Activated T-cell treated with anti-CD3 and anti-CD28 coated beads, Interleukin-2, amount 50 U/mL, for 72 hours (primary cell): Measurements from ENCODE around the gene ANKRD62. TPM values are rescaled to one million over a fixed set of nuclear protein-coding genes. Genes with fewer than 3 reads are reported as not detected.
"Not testable (repeated sequence)": the region's sequence is repeated elsewhere in the genome, so short reads cannot be mapped to it uniquely, and the experiment has no call there.

Experiments used
- ATAC-seq, 2 donors: fragments of 150-1000 bp; cut with Tn5 transposase; replicated peaks in 1 of 2; 2 replicates each; pipeline ENCODE4 v1.10.0; 2021; ENCODE audit warnings: moderate library complexity in 2 of 2, mild to moderate bottlenecking in 1 of 2
- DNase-seq, 2 donors: peaks; one replicate each; pipeline ENCODE4 v3.0.0; 2021 to 2022; ENCODE audit warnings: mixed read lengths in 1 of 2
- H3K27ac Mint-ChIP-seq: one replicate; pipeline ENCODE4 v1.8.0; 2022; ENCODE audit warnings: mild to moderate bottlenecking, moderate library complexity, mixed read lengths
- H3K27me3 Mint-ChIP-seq: one replicate; pipeline ENCODE4 v1.8.0; 2022; ENCODE audit warnings: low read depth, mixed read lengths
- H3K36me3 Mint-ChIP-seq, 2 donors: one replicate each; pipeline ENCODE4 v1.8.0; 2022; ENCODE audit warnings: mixed read lengths in 2 of 2, mild to moderate bottlenecking in 1 of 2; ENCODE audit not compliant: insufficient read depth in 2 of 2
- H3K4me1 Mint-ChIP-seq: one replicate; pipeline ENCODE4 v1.8.0; 2022; ENCODE audit warnings: low read depth, mixed read lengths
- H3K4me3 Mint-ChIP-seq, 2 donors: one replicate each; pipeline ENCODE4 v1.8.0; 2022; ENCODE audit warnings: mild to moderate bottlenecking in 2 of 2, mixed read lengths in 2 of 2, moderate library complexity in 2 of 2
- H3K9me3 Mint-ChIP-seq, 2 donors: one replicate each; pipeline ENCODE4 v1.8.0; 2022; ENCODE audit warnings: mixed read lengths in 2 of 2
- total RNA-seq, 2 donors: library from RNA; stranded (reverse); gene quantifications; one replicate each; pipeline ENCODE4 v1.2.3, GENCODE V29; 2022

ANKRD62 gene
- total RNA-seq, 2 donors from 2014 or later: not detected

DNA sequence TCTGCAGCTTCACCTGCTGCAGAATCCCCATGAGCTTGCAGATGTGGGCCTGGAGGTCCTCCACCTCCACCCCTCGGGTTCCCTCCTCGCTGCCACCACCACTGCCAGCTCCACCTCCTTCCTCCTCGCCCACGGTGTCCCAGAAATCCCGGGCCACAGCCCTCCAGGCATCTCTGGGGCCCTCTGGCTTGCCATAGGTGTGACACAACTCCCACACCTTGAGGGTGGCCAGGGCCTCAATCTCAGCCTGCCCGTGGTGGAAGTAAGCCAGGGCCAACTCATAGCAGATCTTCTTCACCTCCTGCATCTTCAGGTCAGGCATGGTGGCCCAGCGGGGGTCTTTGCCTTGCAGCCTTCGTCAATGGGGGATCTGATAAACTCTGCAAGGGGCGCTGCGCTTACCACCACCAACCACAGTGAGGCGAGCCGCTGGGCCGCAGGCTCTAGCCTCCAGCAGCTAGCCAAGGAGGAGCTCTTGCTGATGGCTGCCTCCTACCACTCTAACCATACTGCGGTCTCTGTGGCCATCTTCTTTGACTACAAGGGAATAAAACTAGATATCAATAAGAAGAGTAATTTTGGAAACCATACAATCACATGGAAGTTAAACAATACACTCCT lies 36.1 kb upstream of the ANKRD62 start:
- peaks cover 13% of the 10 kb centered on the region for H3K27me3 Mint-ChIP-seq
- DNase-seq (no peak), ATAC-seq (no peak)
- H3K27ac Mint-ChIP-seq: no peak overlapping the region
- H3K9me3 Mint-ChIP-seq: no peaks in the 10 kb centered on the region
- no peaks in the 10 kb centered on the region for H3K36me3 Mint-ChIP-seq
- no peak overlapping the region for H3K4me3 Mint-ChIP-seq
- H3K4me1 Mint-ChIP-seq: no peaks in the 10 kb centered on the region

DNA sequence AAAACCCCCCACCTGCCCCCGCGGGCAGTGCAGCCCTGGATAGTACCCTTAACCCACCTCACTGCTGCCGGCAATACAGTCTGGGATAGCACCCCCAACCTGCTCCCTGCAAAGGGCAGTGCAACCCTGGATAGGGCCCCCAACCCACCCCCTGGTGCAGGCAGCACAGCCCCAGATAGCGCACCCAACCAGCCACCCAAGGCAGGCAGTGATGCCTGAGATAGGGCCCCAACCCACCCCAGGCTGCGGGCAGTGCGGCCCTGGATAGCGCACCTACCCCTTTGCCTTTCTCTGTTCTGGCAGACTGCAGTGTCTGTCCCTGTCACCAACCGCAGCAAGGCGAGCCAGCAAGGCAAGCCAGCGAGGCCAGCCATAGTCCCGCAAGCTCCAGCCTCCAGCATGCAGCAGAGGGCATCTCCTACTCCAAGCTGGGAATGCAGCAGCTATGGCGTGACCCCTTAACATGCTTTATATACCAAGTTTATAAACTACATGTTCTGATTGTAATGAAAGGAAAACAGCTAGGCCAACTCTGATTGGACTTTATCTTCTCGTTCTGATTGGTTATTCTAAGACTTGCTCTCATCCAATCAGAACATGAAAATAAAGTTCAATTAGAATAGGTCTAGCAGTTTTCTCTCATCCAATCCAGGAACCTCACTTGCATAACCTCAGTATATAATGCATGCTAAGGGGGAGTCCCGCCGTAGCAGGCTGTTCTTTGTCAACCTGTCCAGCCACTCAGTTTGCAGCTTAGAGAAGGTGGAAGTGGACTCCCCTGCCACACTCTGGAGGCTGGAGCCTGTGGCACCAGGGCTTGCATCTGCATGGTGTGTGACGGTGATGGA lies 34.1 kb upstream of the ANKRD62 start:
- Mint-ChIP-seq H3K4me3 (no peak overlapping the region), H3K36me3 (no peaks in the 10 kb centered on the region), H3K27me3 (no peaks in the 10 kb centered on the region), H3K4me1 (no peaks in the 10 kb centered on the region), H3K27ac (no peak overlapping the region), H3K9me3 (no peaks in the 10 kb centered on the region)
- ATAC-seq (no peak), DNase-seq (no peak)

DNA sequence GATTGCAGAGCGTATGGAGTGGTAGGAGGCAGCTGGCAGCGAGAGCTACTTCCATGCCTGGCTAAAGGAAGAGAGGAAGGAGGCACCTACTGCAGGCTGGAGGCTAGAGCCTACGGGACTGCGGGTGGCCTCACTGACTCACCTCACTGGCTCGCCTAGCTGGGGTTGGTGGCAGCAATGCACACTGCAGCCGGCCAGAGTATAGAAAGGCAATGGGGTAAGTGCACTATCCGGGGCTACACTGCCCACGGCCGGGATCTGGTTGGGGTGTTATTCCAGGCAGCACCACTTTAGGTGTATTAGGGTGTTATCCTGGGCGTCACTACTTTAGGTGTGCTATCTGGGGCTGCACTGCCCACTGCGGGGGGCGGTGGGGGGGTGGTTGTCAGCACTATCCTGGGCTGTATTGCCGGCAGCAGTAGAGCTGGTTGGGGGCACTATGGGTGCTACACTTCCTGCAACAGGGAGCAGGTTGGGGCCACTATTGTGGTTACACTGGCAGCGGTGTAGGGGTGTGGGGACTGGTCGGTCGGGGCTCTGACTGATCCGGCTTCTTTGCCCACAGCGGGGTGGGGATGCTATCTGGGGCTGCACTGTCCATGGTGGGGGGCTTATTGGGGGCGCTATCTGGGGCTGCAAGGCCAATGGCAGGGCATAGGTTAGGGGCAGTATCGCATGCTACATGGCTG lies 33.3 kb upstream of the ANKRD62 start:
- no peak for DNase-seq
- H3K27me3 Mint-ChIP-seq: no peaks in the 10 kb centered on the region
- no peak for ATAC-seq

DNA sequence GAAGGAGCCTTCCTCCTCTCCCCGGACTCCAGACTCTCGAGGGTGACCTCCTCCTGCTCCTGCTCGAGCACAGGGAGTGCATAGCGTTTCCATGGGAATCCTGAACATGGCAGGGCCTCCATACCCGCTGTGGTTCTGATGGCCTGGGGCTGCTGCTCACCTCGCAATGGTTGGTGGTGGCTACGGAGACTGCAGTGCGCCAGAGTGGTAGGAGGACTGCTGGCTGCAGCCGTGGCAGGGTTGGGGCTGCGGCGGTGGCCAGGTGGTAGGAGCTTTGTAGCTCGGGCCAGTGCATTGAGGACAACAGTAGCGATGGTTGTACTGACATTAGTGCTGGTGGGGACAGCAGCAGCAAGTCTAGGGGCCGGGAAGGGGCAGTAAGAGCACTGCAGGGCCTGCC lies 32.0 kb upstream of the ANKRD62 start:
- no peak overlapping the region for H3K27ac Mint-ChIP-seq
- ATAC-seq: no peak

More for the DNA sequence above, 33.3 kb upstream of the ANKRD62 start:
- no peak overlapping the region for H3K27ac Mint-ChIP-seq
- no peak overlapping the region for H3K4me3 Mint-ChIP-seq
- H3K36me3 Mint-ChIP-seq: no peaks in the 10 kb centered on the region
- no peaks in the 10 kb centered on the region for H3K4me1 Mint-ChIP-seq
- H3K9me3 Mint-ChIP-seq: no peaks in the 10 kb centered on the region

DNA sequence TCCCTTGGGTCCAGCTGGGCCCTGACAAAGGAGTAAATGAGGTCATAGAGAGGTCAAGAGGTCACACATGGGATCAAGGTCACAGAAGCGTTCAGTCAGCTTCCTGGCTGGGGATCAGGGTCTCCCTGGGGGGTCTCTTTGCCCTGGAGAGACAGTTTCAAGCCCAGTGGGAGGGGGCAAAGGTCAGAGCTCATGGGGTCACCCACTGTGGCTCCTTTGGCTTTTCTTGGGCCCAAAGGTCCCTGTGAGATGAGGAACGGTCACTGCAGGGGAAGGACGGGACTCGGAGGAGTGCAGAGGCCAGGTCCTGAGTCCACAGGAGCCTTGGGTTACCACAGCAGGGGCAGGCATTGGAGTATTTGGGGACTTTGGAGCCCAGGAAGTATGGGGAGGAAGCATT lies 30.7 kb upstream of the ANKRD62 start:
- Mint-ChIP-seq H3K36me3 (no peaks in the 10 kb centered on the region), H3K9me3 (no peaks in the 10 kb centered on the region), H3K27me3 (no peaks in the 10 kb centered on the region), H3K4me1 (no peaks in the 10 kb centered on the region), H3K4me3 (no peak overlapping the region), H3K27ac (no peak overlapping the region)
- no peak for DNase-seq
- no peak for ATAC-seq

More for the DNA sequence above, 32.0 kb upstream of the ANKRD62 start:
- no peak for DNase-seq
- Mint-ChIP-seq H3K9me3 (no peaks in the 10 kb centered on the region), H3K36me3 (no peaks in the 10 kb centered on the region), H3K4me3 (no peak overlapping the region), H3K27me3 (no peaks in the 10 kb centered on the region), H3K4me1 (no peaks in the 10 kb centered on the region)

DNA sequence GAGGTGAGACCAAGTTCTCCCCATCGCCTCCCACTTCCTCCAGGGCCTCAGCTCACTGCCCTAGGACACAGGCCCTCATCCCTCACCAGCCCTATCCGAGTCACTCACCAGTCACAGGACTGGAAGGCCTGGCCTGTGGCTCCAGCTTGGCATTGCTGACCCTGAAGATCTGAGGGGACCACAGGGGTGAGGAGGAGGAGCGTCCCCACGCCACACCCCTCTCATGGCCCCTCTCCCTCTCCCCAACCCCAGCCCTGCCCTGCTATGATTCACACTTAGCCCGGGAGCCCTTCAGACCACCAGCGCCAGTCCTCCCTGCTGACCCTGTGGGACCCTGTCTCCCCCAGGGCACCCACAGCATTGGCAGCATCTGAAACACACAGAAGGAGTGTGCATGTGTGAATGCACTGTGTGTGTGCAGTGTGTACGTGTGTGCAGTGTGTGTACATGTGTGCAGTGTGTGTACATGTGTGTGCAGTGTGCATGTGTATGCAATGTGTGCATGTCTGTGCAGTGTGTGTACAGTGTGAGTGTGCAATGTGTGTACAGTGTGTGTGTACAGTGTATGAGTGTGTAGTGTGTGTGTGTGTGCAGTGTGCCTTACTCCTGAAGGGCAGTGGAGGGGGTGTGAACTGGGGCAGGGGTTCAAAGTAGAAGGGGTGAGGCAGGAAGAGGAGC lies 29.4 kb upstream of the ANKRD62 start:
- Mint-ChIP-seq H3K4me1 (no peaks in the 10 kb centered on the region), H3K4me3 (no peak overlapping the region), H3K36me3 (no peaks in the 10 kb centered on the region), H3K27me3 (no peaks in the 10 kb centered on the region), H3K9me3 (no peaks in the 10 kb centered on the region), H3K27ac (no peak overlapping the region)
- no peak for ATAC-seq
- DNase-seq: no peak

DNA sequence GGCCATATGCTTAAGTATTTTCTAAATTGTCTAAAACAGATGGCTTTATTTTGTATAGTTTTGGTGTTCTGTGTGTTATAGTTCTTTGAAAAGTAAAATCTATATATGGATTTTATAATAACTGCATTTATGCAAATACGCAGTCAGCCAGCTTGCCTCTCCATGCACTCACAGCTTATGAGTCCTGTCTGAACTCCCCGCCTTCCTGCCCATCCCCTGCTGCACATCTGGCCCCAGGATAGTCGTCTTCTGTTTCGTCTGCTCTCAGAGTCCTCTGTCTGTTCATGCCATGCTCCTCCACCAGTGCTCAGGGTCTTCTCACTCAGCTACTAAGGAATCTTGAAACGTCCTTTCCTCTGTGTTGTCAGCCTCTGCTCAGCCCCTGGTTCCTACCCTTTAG lies 28.2 kb upstream of the ANKRD62 start:
- H3K27me3 Mint-ChIP-seq: no peaks in the 10 kb centered on the region
- H3K4me1 Mint-ChIP-seq: no peaks in the 10 kb centered on the region
- no peaks in the 10 kb centered on the region for H3K36me3 Mint-ChIP-seq
- no peak for DNase-seq
- H3K4me3 Mint-ChIP-seq: no peak overlapping the region
- ATAC-seq: no peak
- no peak overlapping the region for H3K27ac Mint-ChIP-seq
- no peaks in the 10 kb centered on the region for H3K9me3 Mint-ChIP-seq

DNA sequence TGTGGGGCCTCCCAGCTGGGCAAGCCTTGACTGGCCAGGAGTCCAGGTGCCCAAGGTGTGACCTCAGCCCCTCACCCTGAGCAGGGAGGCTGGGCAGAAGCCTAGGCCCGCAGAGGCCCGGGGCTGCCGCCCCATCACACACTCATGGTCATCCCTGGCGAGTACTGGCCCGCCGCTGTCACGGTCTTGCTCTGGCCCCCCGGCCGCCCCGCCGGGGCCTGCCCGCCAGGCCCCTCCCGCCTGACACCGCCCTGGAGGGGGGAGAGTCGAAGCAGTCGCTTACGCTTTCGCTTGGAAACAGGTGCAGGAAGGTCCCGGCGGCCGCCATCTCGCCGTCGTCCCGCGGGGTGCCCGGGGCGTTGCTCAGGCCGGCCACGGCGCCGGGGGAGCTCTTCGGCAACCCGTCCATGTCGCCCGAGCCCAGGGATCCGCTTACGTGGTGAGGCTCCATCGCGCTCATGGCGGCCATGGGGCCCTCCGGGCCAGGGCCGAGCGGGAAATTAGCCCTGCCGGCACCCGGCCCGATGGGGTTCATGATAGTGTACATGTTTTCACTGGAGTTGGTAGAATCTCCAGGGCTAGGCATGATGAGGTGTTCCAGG lies 26.6 kb upstream of the ANKRD62 start:
- Mint-ChIP-seq H3K4me3 (no peak overlapping the region), H3K27ac (no peak overlapping the region), H3K9me3 (no peaks in the 10 kb centered on the region), H3K27me3 (no peaks in the 10 kb centered on the region), H3K36me3 (no peaks in the 10 kb centered on the region), H3K4me1 (no peaks in the 10 kb centered on the region)
- DNase-seq (no peak), ATAC-seq (no peak)

DNA sequence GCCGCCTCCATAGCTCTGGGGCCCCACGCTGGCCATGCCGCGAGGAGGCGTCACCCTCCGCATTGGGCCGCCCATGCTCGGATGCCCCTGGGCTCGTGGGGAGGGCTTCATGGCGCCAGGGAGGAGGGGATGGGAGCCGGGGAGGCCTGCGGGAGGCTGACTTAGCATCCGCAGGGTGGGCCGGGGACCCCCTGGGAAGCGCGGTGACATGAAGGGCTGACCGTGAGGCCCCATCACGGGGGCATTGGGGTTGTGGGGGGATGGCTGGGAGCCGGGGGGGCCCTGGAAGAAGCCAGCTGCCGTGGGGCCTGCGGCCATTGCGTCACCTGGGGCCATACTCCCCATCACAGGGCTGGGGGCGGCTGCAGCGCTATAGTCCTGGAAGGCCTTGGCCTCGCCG lies 26.0 kb upstream of the ANKRD62 start:
- no peak for DNase-seq

DNA sequence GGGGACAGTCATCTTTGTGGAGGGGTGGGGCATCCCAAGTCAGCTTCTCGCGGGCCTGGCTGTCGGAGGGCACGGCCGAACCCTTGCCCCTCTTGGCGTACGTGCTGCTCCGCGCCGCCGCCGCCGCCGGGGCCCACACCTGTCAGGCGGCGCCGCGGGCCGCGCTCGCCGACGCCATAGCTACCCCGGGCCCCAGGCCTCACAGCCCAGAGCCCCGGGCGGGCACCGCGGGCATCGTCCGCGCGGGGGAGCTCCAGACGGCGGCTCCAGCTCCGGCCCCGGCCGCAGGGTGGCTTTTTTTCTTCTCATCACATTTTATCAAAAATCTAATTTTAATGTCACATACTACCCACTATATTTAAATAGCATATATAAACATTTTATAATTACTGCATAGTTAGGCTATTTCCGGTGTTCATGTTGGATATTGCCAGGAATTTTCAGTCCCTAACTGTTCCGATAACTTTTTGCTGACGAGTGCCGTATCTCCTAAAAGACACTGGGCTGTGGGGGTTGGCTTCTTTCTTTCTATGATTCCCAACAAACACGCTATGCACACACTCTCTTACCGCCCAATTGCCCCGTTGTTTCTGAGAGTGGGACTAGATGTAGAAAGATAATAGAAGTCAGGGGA lies 25.2 kb upstream of the ANKRD62 start:
- H3K4me1 Mint-ChIP-seq, H3K27me3 Mint-ChIP-seq, H3K4me3 Mint-ChIP-seq, H3K27ac Mint-ChIP-seq, H3K9me3 Mint-ChIP-seq, DNase-seq, ATAC-seq, H3K36me3 Mint-ChIP-seq: not testable (repeated sequence)

More for the DNA sequence above, 26.0 kb upstream of the ANKRD62 start:
- no peak overlapping the region for H3K4me3 Mint-ChIP-seq
- H3K4me1 Mint-ChIP-seq: no peaks in the 10 kb centered on the region
- no peaks in the 10 kb centered on the region for H3K36me3 Mint-ChIP-seq
- H3K9me3 Mint-ChIP-seq: no peaks in the 10 kb centered on the region
- no peak for ATAC-seq
- H3K27ac Mint-ChIP-seq: no peak overlapping the region
- no peaks in the 10 kb centered on the region for H3K27me3 Mint-ChIP-seq

DNA sequence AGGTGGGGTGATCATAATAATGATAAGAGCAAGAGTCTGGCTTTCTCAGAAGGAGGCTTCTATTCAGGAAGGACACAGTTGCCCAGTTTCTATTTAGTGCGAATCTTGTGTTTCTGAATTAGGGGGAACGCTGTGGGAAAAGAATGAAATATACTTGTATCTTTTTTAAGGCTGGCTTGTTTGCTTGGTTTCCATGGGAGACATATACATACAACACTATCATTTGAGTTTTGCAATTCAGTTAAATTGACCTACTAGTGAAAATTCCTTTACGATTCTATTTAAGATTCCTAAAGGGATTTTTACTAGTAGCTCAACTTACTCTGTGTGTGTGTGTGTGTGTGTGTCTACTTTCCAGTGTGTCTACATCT lies 24.7 kb upstream of the ANKRD62 start:
- Mint-ChIP-seq H3K4me1 (no peaks in the 10 kb centered on the region), H3K27me3 (peaks cover 8% of the 10 kb centered on the region), H3K9me3 (no peaks in the 10 kb centered on the region), H3K4me3 (no peak overlapping the region), H3K27ac (no peak overlapping the region), H3K36me3 (no peaks in the 10 kb centered on the region)
- no peak for ATAC-seq
- no peak for DNase-seq

DNA sequence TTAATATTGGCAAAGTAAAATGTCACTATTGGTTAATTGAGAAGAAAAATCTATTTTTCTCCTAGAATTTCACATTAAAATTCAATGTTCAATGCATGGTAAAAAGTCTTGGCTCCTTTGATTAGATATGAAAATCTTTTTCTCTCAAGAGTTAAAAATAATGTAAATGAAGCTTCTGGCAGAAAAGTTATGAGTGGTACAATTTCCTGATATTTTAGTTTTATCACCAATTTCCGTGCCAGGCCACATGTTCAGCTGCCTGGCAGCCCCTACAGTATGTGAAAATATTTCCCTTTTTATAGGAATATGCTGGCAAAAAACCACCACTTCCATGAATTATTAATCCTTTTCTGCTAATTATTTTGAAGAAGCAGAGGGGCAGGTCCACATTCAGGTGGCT lies 22.6 kb upstream of the ANKRD62 start:
- not testable (repeated sequence) for H3K4me3 Mint-ChIP-seq, H3K36me3 Mint-ChIP-seq, DNase-seq, H3K27ac Mint-ChIP-seq, H3K9me3 Mint-ChIP-seq, H3K4me1 Mint-ChIP-seq, ATAC-seq
- H3K27me3 Mint-ChIP-seq: peaks cover 24% of the 10 kb centered on the region
